Psoas muscle (tissue), 8 donors: ENCODE measurements around the gene VTCN1. TPM values are rescaled to one million over a fixed set of nuclear protein-coding genes. Genes with fewer than 3 reads are reported as not detected.

Experiments
- ATAC-seq, 4 donors: fragments of 200-7000 bp; cut with Tn5 transposase; one replicate each; pipeline ENCODE4 v1.9.1; 2020; ENCODE audit warnings: moderate library complexity in 3 of 4, mild to moderate bottlenecking in 2 of 4
- DNase-seq, 2 donors: peaks; one replicate each; pipeline ENCODE4 v3.0.0-alpha.2; 2020
- H3K27ac ChIP-seq: fragments of 200-600 bp; one replicate; pipeline ENCODE4 v1.8.0; 2022
- H3K27me3 ChIP-seq, 3 donors: fragments of 200-600 bp in 1 of 3; one replicate each; pipeline versions ENCODE4 v1.6.1 to v1.8.0; 2013 to 2022; ENCODE audit warnings: low read length in 2 of 3, mild to moderate bottlenecking in 2 of 3, moderate library complexity in 1 of 3; ENCODE audit not compliant: insufficient read depth in 3 of 3
- H3K36me3 ChIP-seq, 2 donors: fragments of 200-600 bp in 1 of 2; one replicate each; pipeline versions ENCODE4 v1.6.1 to v1.8.0; 2013 to 2022; ENCODE audit warnings: low read depth in 1 of 2, mild to moderate bottlenecking in 1 of 2, moderate library complexity in 1 of 2; ENCODE audit not compliant: insufficient read depth in 1 of 2
- H3K4me1 ChIP-seq: fragments of 200-600 bp; one replicate; pipeline ENCODE4 v1.8.0; 2022
- H3K4me3 ChIP-seq: fragments of 200-600 bp; one replicate; pipeline ENCODE4 v1.8.0; 2022; ENCODE audit warnings: mild to moderate bottlenecking
- H3K9me3 ChIP-seq: fragments of 200-600 bp; one replicate; pipeline ENCODE4 v1.8.0; 2022
- CTCF ChIP-seq: fragments of 200-600 bp; IDR thresholded peaks from one replicate; pipeline ENCODE4 v1.8.0; 2022; ENCODE audit warnings: antibody characterized with exemption
- WGBS, 3 donors: extraction: QIAGEN DNeasy Blood & Tissue Kit; methylation state at CpG; one replicate each; pipeline versions ENCODE4 v1.1.6 to v1.1.7; 2013; 5-methylcytosine and 5-hydroxymethylcytosine counted together
- intact Hi-C, 2 donors: fragments of 100-400 bp; cut with DNase I; formaldehyde crosslinking; loops; one replicate each; pipeline versions ENCODE4 v1.11.0 to v1.14.2; 2022
- polyA plus RNA-seq, 3 donors: library from polyadenylated mRNA; stranded (reverse); fragments of 200-250 nt; gene quantifications; one replicate each; pipeline ENCODE4 v1.2.3, GENCODE V29; 2013
- total RNA-seq, 4 donors: library from RNA; stranded (reverse); fragmentation: NEBNext Ultra II Directional in 2 of 4; extraction: Animal tissue kit (Norgen Biotek cat#: 25700) in 2 of 4; gene quantifications; one replicate each; pipeline versions ENCODE4 v1.2.1 to v1.2.4, GENCODE V29; 2021 to 2023
- donor health status: healthy with polysubstance abuse.
- donor health status: DM: no; HTN: no; CAD: no; lungs with moderate emphysema.
- donor health status: Bipolar disorder and iron deficiency.
- donor health status: healthy.
- donor health status: DM: yes; HTN: yes; CAD: no.
- donor health status: DM: no; HTN: no; CAD: no.
- donor health status: DM: no; HTN: no; CAD: no.
- donor health status: DM: yes; HTN: yes; CAD: no.

Gene VTCN1
- total and polyA plus RNA-seq, 7 donors, result 0.03 to 0.22 (median 0.09) TPM; not detected in 4

- Histone ChIP-seq H3K27me3 (no peaks in the 10 kb centered on the region), H3K27ac (peak overlapping the region; percentile 98), H3K9me3 (no peaks in the 10 kb centered on the region), H3K4me3 (no peak overlapping the region), H3K4me1 (peaks cover 54% of the 10 kb centered on the region), H3K36me3 (peaks cover 0 to 9% of the 10 kb centered on the region in 2 donors)
- TF ChIP-seq CTCF, result no peak
- whole genome bisulfite sequencing, 3 donors, result 79 to 89% (median 80%) methylated on average over 7 of the region's 7 CpGs
- intact Hi-C loops, result no loop called here
- DNase-seq (no peak), ATAC-seq (no peak)
Measured at GRCh38 chr1:117094841-117095604, 115.7 kb downstream of the VTCN1 start.

GRCh38 chr1:117093870-117094621, 116.7 kb downstream of the VTCN1 start:
- no peaks in the 10 kb centered on the region for H3K9me3 ChIP-seq
- DNase-seq (no peak), ATAC-seq (peak; percentile 66 to 82 (median 76))
- H3K4me1 ChIP-seq, result peaks cover 54% of the 10 kb centered on the region
- no peak overlapping the region for H3K4me3 ChIP-seq
- peak; percentile 39 for TF ChIP-seq CTCF
- 69 to 83% (median 73%) methylated on average over 6 of the region's 6 CpGs for WGBS, 3 donors
- intact Hi-C loops, result loop anchor here in 1 of 2 donors (1.0 kb wide), 1 partner anchor 28 kb away; no protein-coding TSS in a partner anchor
- no peaks in the 10 kb centered on the region for H3K27me3 ChIP-seq
- peaks cover 0 to 9% of the 10 kb centered on the region in 2 donors for H3K36me3 ChIP-seq
- peak overlapping the region; percentile 98 for H3K27ac ChIP-seq

Other genes starting within 250 kb of the VTCN1 start
- gene CD101, start 209.2 kb downstream of the VTCN1 start, total RNA-seq, result under 1 TPM in 3 of 4 donors, not detected in 1; 0.18 to 0.77 (median 0.39) TPM
- 1 to 10 TPM in 1 of 3 donors, under 1 TPM in 2; 0.03 to 1.0 (median 0.04) TPM for gene CD101, start 209.2 kb downstream of the VTCN1 start, polyA plus RNA-seq
- 10 to 100 TPM; 14.3 to 27.7 (median 17.1) TPM for gene TTF2, start 150.6 kb downstream of the VTCN1 start, total RNA-seq
- 1 to 10 TPM; 3.5 to 7.3 (median 7.2) TPM for gene TTF2, start 150.6 kb downstream of the VTCN1 start, polyA plus RNA-seq
- gene TRIM45, start 89.2 kb downstream of the VTCN1 start, total RNA-seq, result 10 to 100 TPM in 3 of 4 donors, 1 to 10 TPM in 1; 7.3 to 25.4 (median 13.2) TPM
- 10 to 100 TPM in 1 of 3 donors, 1 to 10 TPM in 2; 3.3 to 17.1 (median 8.4) TPM for gene TRIM45, start 89.2 kb downstream of the VTCN1 start, polyA plus RNA-seq
- 10 to 100 TPM; 19.8 to 35.0 (median 27.0) TPM for gene MAN1A2, start 156.5 kb upstream of the VTCN1 start, total RNA-seq
- 10 to 100 TPM in 1 of 3 donors, 1 to 10 TPM in 2; 4.0 to 15.6 (median 4.9) TPM for gene MAN1A2, start 156.5 kb upstream of the VTCN1 start, polyA plus RNA-seq